ENCODE results near the gene OSBPL9. TPM values are rescaled to one million over a fixed set of nuclear protein-coding genes. Genes with fewer than 3 reads are reported as not detected.
A peak's percentile ranks its signal among the peaks of the same experiment; 100 is the strongest.

OSBPL9 gene
- total RNA-seq, 1 donor from 2014 or later = 91.2 TPM

GRCh38 chr1:51791888-51792287 is 175.0 kb downstream of the OSBPL9 start:
- TF ChIP-seq CTCF (IDR thresholded peaks at IDR 0.05; ENCODE audit: unreplicated experiment) = no peak
- Mint-ChIP-seq H3K27ac (ENCODE audit: unreplicated experiment) (peak overlapping the region; percentile 53), H3K4me1 (ENCODE audit: unreplicated experiment) (peaks cover 13% of the 10 kb centered on the region), H3K36me3 (ENCODE audit: low read depth, unreplicated experiment) (peaks cover 55% of the 10 kb centered on the region), H3K27me3 (ENCODE audit: unreplicated experiment) (peaks cover 6% of the 10 kb centered on the region), H3K4me3 (ENCODE audit: unreplicated experiment) (no peak overlapping the region), H3K9me3 (ENCODE audit: unreplicated experiment) (no peaks in the 10 kb centered on the region)
- DNase-seq (ENCODE audit: low spot score) = no peak

- H3K4me3 Mint-ChIP-seq (ENCODE audit: unreplicated experiment) = peak overlapping the region; percentile 57
- DNase-seq (ENCODE audit: low spot score) = no peak
- no peaks in the 10 kb centered on the region for H3K9me3 Mint-ChIP-seq (ENCODE audit: unreplicated experiment)
- H3K27me3 Mint-ChIP-seq (ENCODE audit: unreplicated experiment) = peaks cover 6% of the 10 kb centered on the region
- no peak for TF ChIP-seq CTCF (IDR thresholded peaks at IDR 0.05; ENCODE audit: unreplicated experiment)
- H3K4me1 Mint-ChIP-seq (ENCODE audit: unreplicated experiment) = peaks cover 13% of the 10 kb centered on the region
- H3K36me3 Mint-ChIP-seq (ENCODE audit: low read depth, unreplicated experiment) = peaks cover 58% of the 10 kb centered on the region
- peak overlapping the region; percentile 86 for H3K27ac Mint-ChIP-seq (ENCODE audit: unreplicated experiment)
Measured at GRCh38 chr1:51792864-51793263, 176.0 kb downstream of the OSBPL9 start.

- Mint-ChIP-seq H3K27ac (ENCODE audit: unreplicated experiment) (peak overlapping the region; percentile 38), H3K36me3 (ENCODE audit: low read depth, unreplicated experiment) (peaks cover 57% of the 10 kb centered on the region), H3K4me3 (ENCODE audit: unreplicated experiment) (peak overlapping the region; percentile 21), H3K4me1 (ENCODE audit: unreplicated experiment) (peaks cover 13% of the 10 kb centered on the region), H3K9me3 (ENCODE audit: unreplicated experiment) (no peaks in the 10 kb centered on the region), H3K27me3 (ENCODE audit: unreplicated experiment) (peaks cover 6% of the 10 kb centered on the region)
- no peak for DNase-seq (ENCODE audit: low spot score)
- no peak for TF ChIP-seq CTCF (IDR thresholded peaks at IDR 0.05; ENCODE audit: unreplicated experiment)
Measured at GRCh38 chr1:51794260-51794659, 177.4 kb downstream of the OSBPL9 start.

- Mint-ChIP-seq H3K27ac (ENCODE audit: unreplicated experiment) (peak overlapping the region; percentile 36), H3K4me3 (ENCODE audit: unreplicated experiment) (peak overlapping the region; percentile 21), H3K4me1 (ENCODE audit: unreplicated experiment) (peaks cover 13% of the 10 kb centered on the region), H3K36me3 (ENCODE audit: low read depth, unreplicated experiment) (peaks cover 51% of the 10 kb centered on the region), H3K27me3 (ENCODE audit: unreplicated experiment) (peaks cover 6% of the 10 kb centered on the region), H3K9me3 (ENCODE audit: unreplicated experiment) (no peaks in the 10 kb centered on the region)
- no peak for DNase-seq (ENCODE audit: low spot score)
- TF ChIP-seq CTCF (IDR thresholded peaks at IDR 0.05; ENCODE audit: unreplicated experiment) = no peak
Measured at GRCh38 chr1:51794868-51795267, 178.0 kb downstream of the OSBPL9 start.

GRCh38 chr1:51799372-51799771 is 182.5 kb downstream of the OSBPL9 start:
- H3K36me3 Mint-ChIP-seq (ENCODE audit: low read depth, unreplicated experiment) = peaks cover 23% of the 10 kb centered on the region
- no peaks in the 10 kb centered on the region for H3K4me1 Mint-ChIP-seq (ENCODE audit: unreplicated experiment)
- no peak overlapping the region for H3K4me3 Mint-ChIP-seq (ENCODE audit: unreplicated experiment)
- H3K27ac Mint-ChIP-seq (ENCODE audit: unreplicated experiment) = no peak overlapping the region
- no peak for DNase-seq (ENCODE audit: low spot score)
- TF ChIP-seq CTCF (IDR thresholded peaks at IDR 0.05; ENCODE audit: unreplicated experiment) = no peak
- H3K27me3 Mint-ChIP-seq (ENCODE audit: unreplicated experiment) = no peaks in the 10 kb centered on the region
- H3K9me3 Mint-ChIP-seq (ENCODE audit: unreplicated experiment) = no peaks in the 10 kb centered on the region
